Forelimb muscle (tissue), 1 donor: Measurements from ENCODE around the gene KCTD4. TPM values are rescaled to one million over a fixed set of nuclear protein-coding genes. Genes with fewer than 3 reads are reported as not detected.

Experiments
- DNase-seq: peaks from one replicate; pipeline ENCODE4 v3.0.0-alpha.2; 2013; ENCODE audit warnings: low read depth
- polyA plus RNA-seq: library from polyadenylated mRNA; unstranded; fragments of 120-200 nt; gene quantifications from one replicate; pipeline ENCODE4 v1.2.1, GENCODE V29; 2013; ENCODE audit not compliant: insufficient read length

The KCTD4 gene
- polyA plus RNA-seq, 1 donor, result not detected

GRCh38 chr13:45174478-45174877 is 26.4 kb downstream of the KCTD4 start:
- DNase-seq, result no peak

DNA sequence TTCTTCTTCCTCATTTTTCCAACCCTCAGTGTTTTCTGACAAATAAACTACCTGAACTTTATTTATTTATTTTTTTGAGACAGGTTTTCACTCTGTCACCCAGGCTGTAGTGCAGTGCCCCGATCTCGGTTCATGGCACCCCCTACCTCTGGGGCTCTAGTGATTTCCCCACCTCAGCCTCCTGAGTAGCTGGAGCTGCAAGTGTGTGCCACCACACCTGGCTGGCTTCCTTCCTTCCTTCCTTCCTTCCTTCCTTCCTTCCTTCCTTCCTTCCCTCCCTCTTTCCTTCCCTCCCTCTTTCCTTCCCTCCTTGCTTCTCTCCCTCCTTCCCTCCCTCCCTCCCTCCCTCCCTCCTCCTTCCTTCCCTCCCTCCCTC is 32.3 kb downstream of the KCTD4 start:
- DNase-seq, result no peak

- no peak for DNase-seq
Observed at GRCh38 chr13:45167611-45168554, 33.0 kb downstream of the KCTD4 start.

DNA sequence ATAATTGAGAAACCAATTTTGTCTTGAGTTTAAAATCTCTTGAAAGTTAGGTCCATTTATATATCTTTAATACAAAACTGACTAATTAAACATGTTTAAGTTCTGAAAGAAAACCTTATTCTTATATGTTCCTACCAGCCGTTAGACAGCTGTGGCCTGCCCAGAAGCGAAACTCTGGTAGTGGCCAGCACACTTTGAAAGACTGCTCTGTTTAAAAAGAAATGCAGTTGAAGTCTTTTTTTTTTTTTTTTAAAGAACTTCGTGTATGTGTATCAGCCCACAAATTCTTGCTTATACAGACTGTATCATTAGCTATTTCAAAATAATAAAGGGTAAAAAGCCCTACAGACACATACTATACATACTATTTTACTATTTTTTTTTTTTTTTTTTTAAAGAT is 34.0 kb downstream of the KCTD4 start:
- DNase-seq, result no peak

DNA sequence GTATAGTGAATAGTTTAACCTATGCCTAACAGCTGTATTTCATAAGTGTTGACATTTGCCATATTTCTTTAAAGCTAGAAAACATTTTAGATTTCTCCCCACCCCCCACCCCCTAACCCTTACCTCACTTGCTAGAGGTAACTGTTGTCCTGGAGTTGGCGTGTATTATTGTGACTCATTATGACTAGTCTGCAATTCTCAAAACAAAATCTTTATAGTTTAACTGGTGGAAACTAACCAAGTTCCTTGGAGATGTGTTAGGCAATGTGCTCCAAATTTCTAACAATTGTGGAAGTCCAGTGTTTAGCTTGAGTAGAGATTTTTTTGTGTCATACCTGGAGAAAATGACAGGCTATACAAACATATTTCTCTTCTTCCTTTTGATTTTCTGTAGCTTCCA is 38.0 kb downstream of the KCTD4 start:
- no peak for DNase-seq

GRCh38 chr13:45162194-45162593 is 38.7 kb downstream of the KCTD4 start:
- no peak for DNase-seq

- DNase-seq, result no peak
Observed at GRCh38 chr13:45156565-45157361, 44.1 kb downstream of the KCTD4 start.

DNA sequence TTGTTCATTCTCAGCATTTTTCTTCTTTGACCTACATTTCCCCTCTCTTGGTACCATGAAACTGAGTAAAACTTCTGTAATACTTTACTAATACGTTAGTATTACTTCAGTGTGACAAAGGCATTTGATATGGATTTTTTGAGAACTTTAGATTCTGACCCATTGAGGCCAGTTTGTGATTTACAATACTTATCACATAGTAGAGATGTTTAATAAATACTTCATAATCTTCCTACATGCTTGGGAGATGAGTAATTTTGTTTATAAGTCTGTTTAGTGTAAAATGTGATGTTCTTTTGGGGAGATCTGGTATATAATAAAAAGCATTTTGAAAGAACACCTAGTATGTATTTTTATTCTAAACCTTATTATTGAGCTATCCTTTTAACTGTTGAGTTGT is 50.9 kb downstream of the KCTD4 start:
- no peak for DNase-seq

GRCh38 chr13:45143346-45143751 is 57.5 kb downstream of the KCTD4 start:
- DNase-seq, result no peak

Other genes with a start within 250 kb of the KCTD4 start
- gene NUFIP1, start 211.6 kb downstream of the KCTD4 start, polyA plus RNA-seq, result 7.2 TPM
- gene GPALPP1, start 211.5 kb downstream of the KCTD4 start, polyA plus RNA-seq, result 29.2 TPM
- 17.4 TPM for gene GTF2F2, start 80.5 kb downstream of the KCTD4 start, polyA plus RNA-seq
- 8,360 TPM for gene TPT1, start 140.1 kb upstream of the KCTD4 start, polyA plus RNA-seq
- 15.1 TPM for gene SLC25A30, start 217.3 kb upstream of the KCTD4 start, polyA plus RNA-seq